PC-3 (cell line): Measurements from ENCODE around the gene ADCY9.

ENCODE experiments used
- EZH2 ChIP-seq: fragments of 300-600 bp; sonication (generic); IDR thresholded peaks from one replicate; pipeline ENCODE4 v1.6.1; 2017; ENCODE audit warnings: antibody characterized with exemption, mild to moderate bottlenecking, low read length; ENCODE audit not compliant: unreplicated experiment
- TF ChIP-seq, protein P1 (sequence below): fragments of 300-600 bp; sonication (generic); conservative IDR thresholded peaks from 2 replicates; pipeline ENCODE4 v1.5.1; 2017; ENCODE audit warnings: antibody characterized with exemption, low read depth, mild to moderate bottlenecking, low read length

DNA sequence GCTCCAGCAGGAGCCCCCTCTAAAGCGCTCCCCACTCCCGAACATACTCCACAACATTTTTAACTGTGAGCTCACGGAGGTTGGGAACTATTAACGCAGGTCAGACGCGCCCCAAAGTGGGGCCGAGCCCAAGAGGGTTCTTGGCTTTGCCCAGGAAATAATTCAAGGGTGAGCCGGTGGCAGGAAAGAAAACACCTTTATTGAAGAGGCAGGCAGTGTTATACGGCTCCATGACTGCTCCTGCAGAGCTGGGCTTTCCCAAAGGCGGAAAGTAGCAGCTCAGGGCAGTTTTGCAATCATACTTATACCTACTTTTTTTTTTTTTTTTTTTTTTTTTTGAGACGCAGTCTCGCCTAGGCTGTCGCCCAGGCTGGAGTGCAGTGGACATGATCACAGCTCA lies 6.2 kb downstream of the ADCY9 start:
- TF ChIP-seq, protein P1, sequence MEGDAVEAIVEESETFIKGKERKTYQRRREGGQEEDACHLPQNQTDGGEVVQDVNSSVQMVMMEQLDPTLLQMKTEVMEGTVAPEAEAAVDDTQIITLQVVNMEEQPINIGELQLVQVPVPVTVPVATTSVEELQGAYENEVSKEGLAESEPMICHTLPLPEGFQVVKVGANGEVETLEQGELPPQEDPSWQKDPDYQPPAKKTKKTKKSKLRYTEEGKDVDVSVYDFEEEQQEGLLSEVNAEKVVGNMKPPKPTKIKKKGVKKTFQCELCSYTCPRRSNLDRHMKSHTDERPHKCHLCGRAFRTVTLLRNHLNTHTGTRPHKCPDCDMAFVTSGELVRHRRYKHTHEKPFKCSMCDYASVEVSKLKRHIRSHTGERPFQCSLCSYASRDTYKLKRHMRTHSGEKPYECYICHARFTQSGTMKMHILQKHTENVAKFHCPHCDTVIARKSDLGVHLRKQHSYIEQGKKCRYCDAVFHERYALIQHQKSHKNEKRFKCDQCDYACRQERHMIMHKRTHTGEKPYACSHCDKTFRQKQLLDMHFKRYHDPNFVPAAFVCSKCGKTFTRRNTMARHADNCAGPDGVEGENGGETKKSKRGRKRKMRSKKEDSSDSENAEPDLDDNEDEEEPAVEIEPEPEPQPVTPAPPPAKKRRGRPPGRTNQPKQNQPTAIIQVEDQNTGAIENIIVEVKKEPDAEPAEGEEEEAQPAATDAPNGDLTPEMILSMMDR: no peak
- TF ChIP-seq EZH2: no peak
